Endodermal cell (in vitro differentiated cells): ENCODE results near the gene LRRC37A. TPM values are rescaled to one million over a fixed set of nuclear protein-coding genes. Genes with fewer than 3 reads are reported as not detected.

Source experiments
- DNase-seq: peaks from one replicate; pipeline ENCODE4 v3.0.0-alpha.2; 2017
- H3K27ac ChIP-seq: 2 replicates; pipeline ENCODE4 v1.5.1; 2013; ENCODE audit warnings: mild to moderate bottlenecking, low read depth, low read length, moderate library complexity
- H3K27me3 ChIP-seq: 2 replicates; pipeline ENCODE4 v1.6.1; 2013; ENCODE audit warnings: mild to moderate bottlenecking, low read length, moderate library complexity; ENCODE audit not compliant: insufficient read depth, control insufficient read depth, poor library complexity, severe bottlenecking
- H3K36me3 ChIP-seq: 2 replicates; pipeline ENCODE4 v1.7.0; 2013; ENCODE audit warnings: mild to moderate bottlenecking, low read length, moderate library complexity; ENCODE audit not compliant: control insufficient read depth, insufficient read depth
- H3K4me1 ChIP-seq: one replicate; pipeline ENCODE4 v1.7.0; 2013; ENCODE audit warnings: low read length; ENCODE audit not compliant: control insufficient read depth, insufficient read depth
- H3K4me3 ChIP-seq: 2 replicates; pipeline ENCODE4 v1.5.1; 2013; ENCODE audit warnings: mild to moderate bottlenecking, low read length, moderate library complexity
- H3K9ac ChIP-seq: 2 replicates; pipeline ENCODE4 v1.6.1; 2013; ENCODE audit warnings: mild to moderate bottlenecking, low read length, moderate library complexity; ENCODE audit not compliant: poor library complexity, severe bottlenecking; ENCODE audit errors: extremely low read depth
- H3K9me3 ChIP-seq: 2 replicates; pipeline ENCODE4 v1.6.1; 2013; ENCODE audit warnings: mild to moderate bottlenecking, low read length, moderate library complexity; ENCODE audit not compliant: control insufficient read depth
- H3K27ac Mint-ChIP-seq: 2 replicates; pipeline ENCODE4 v1.8.0; 2020; ENCODE audit warnings: mixed read lengths
- H3K27me3 Mint-ChIP-seq: 2 replicates; pipeline ENCODE4 v1.8.0; 2021; ENCODE audit warnings: mild to moderate bottlenecking, mixed read lengths; ENCODE audit not compliant: insufficient read depth
- H3K36me3 Mint-ChIP-seq: 2 replicates; pipeline ENCODE4 v1.8.0; 2020; ENCODE audit warnings: low read depth, mixed read lengths
- H3K4me1 Mint-ChIP-seq: 2 replicates; pipeline ENCODE4 v1.8.0; 2020; ENCODE audit warnings: mixed read lengths
- H3K4me3 Mint-ChIP-seq: 2 replicates; pipeline ENCODE4 v1.8.0; 2020; ENCODE audit warnings: mild to moderate bottlenecking, moderate library complexity, mixed read lengths
- H3K9me3 Mint-ChIP-seq: 2 replicates; pipeline ENCODE4 v1.8.0; 2020; ENCODE audit warnings: mild to moderate bottlenecking, mixed read lengths
- WGBS, 2 experiments: methylation state at CpG; one replicate each; pipeline versions ENCODE4 v1.1.5 to v1.1.7; 2013; ENCODE audit warnings: missing lambda C conversion rate in 2 of 2, mixed read lengths in 1 of 2; ENCODE audit not compliant: insufficient coverage in 1 of 2, insufficient read length in 1 of 2; 5-methylcytosine and 5-hydroxymethylcytosine counted together
- total RNA-seq, 2 donors: library from RNA; stranded (reverse); fragmentation: NEBNext Ultra II Directional in 1 of 2; extraction: Animal tissue kit (Norgen Biotek cat#: 25700) in 1 of 2; gene quantifications; 2 replicates in 1 of 2; 3 replicates in 1 of 2; pipeline ENCODE4 v1.2.1, GENCODE V29; 2021
- TF ChIP-seq, protein P1 (sequence below): fragments of 200-600 bp; sonication (generic); conservative IDR thresholded peaks from 2 replicates; pipeline ENCODE4 v1.5.0; 2021; ENCODE audit warnings: antibody characterized with exemption, mild to moderate bottlenecking

LRRC37A gene
- total RNA-seq, 2 donors from 2014 or later, result 4.9 to 5.6 TPM

DNA sequence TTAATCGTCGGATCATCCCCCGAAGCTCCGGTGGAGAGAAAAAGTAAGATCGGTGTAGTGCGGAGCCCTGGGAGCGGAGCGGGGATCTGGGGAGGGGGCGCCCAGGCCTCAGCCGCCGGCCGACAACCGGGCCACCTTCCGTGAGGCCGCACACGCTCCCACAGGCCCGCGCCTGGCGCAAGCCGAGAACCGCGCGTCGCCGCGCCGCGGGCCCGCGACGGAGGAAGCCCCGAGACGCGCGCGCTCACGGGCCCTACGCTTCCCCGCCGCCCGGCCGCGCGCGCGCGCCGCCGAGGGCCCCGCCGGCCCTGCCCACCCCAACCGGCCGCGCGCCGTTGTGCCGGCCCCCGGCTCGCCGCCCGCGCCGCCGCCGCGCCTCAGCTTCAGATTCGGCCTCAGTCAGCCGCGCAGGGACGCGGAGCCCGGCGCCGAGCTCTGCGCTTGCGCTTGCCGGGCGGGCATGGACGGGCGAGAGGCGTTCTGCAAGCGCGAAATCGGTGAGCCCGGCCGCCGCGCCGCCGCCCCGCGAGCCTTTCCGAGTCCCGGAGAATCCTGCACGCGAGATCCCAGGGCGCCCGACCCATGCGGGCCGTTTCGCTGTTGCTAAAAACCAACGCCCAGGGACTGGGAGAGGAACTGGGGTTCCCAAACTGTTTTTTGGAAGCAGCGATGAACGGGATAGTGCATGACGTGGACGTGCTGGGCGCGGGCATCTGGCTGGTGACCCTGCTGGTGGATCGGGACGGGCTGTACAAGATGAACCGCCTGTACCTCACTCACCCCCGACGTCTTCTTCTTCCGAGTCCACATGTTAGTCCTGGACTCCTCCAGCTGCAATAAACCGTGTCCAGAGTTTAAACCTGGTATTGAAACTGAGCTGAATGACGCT lies 28.0 kb upstream of the LRRC37A start:
- Mint-ChIP-seq H3K36me3 (no peaks in the 10 kb centered on the region), H3K4me1 (peaks cover 33% of the 10 kb centered on the region), H3K27me3 (peaks cover 53% of the 10 kb centered on the region), H3K27ac (peak overlapping the region; percentile 72), H3K4me3 (peak overlapping the region; percentile 57), H3K9me3 (no peaks in the 10 kb centered on the region)
- Histone ChIP-seq H3K36me3 (no peaks in the 10 kb centered on the region), H3K9ac (peak overlapping the region; percentile 88), H3K4me3 (peak overlapping the region; percentile 90), H3K27me3 (peaks cover 23% of the 10 kb centered on the region), H3K4me1 (peaks cover 7% of the 10 kb centered on the region), H3K9me3 (no peaks in the 10 kb centered on the region), H3K27ac (peak overlapping the region; percentile 53)
- TF ChIP-seq, protein P1, sequence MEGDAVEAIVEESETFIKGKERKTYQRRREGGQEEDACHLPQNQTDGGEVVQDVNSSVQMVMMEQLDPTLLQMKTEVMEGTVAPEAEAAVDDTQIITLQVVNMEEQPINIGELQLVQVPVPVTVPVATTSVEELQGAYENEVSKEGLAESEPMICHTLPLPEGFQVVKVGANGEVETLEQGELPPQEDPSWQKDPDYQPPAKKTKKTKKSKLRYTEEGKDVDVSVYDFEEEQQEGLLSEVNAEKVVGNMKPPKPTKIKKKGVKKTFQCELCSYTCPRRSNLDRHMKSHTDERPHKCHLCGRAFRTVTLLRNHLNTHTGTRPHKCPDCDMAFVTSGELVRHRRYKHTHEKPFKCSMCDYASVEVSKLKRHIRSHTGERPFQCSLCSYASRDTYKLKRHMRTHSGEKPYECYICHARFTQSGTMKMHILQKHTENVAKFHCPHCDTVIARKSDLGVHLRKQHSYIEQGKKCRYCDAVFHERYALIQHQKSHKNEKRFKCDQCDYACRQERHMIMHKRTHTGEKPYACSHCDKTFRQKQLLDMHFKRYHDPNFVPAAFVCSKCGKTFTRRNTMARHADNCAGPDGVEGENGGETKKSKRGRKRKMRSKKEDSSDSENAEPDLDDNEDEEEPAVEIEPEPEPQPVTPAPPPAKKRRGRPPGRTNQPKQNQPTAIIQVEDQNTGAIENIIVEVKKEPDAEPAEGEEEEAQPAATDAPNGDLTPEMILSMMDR, result no peak
- WGBS, 2 experiments, result 1% methylated on average over 34 to 116 of the region's 116 CpGs
- DNase-seq, result peak; percentile 97

DNA sequence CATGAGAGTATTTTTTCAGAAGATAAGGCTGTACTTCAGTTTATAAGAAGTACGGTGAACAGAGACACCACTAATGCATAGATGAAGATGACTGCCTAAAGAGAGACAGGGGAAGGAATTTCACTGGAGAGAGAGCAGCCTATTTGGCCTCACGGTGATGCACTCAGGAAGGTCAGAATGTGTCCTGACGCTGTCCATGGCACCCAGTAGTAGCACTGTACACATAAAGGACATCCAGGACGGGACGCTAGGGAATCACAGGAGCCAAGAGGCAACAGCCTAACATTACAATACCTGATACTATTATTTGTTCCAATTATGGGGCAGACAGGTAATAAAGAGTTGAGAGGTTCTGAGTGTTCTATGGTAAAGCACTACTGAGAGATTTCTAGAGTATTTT lies 24.9 kb upstream of the LRRC37A start:
- peaks cover 35% of the 10 kb centered on the region for H3K27me3 Mint-ChIP-seq

DNA sequence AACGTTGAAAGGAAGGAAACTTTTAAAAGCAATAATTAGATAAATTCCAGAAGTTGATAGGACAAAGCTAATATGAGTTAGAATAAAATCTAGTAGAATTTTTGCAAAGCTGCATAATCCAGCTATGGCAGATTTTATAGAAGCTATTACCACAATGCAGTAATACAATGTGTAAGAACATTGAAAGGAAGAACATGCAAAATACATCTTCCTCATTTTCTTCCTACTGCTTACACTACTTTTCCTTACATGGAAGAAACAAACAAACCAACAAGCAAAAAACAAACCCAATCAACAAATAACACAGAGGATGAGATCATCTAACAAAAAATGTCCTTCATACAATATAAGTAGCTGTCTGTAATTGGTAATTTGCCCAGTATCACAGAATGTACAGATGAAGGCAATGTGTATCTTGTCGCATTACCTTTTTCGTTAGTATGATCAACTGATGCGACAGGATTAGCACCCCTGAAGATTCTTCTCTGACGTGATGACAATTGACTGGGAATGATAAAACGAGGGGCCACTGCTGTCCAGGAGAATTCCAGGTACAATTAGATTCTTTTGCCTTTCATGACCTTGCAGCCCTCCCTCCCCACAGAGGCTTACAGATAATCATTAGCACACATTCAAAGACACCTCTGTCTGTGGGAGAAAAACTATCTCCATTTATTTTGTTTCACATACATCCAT lies 21.2 kb upstream of the LRRC37A start:
- Mint-ChIP-seq H3K27ac (no peak overlapping the region), H3K36me3 (no peaks in the 10 kb centered on the region), H3K27me3 (peaks cover 9% of the 10 kb centered on the region), H3K4me1 (no peaks in the 10 kb centered on the region), H3K4me3 (no peak overlapping the region), H3K9me3 (no peaks in the 10 kb centered on the region)
- Histone ChIP-seq H3K4me1 (no peaks in the 10 kb centered on the region), H3K36me3 (no peaks in the 10 kb centered on the region), H3K27me3 (no peaks in the 10 kb centered on the region), H3K9ac (no peak overlapping the region), H3K4me3 (no peak overlapping the region), H3K27ac (no peak overlapping the region), H3K9me3 (no peaks in the 10 kb centered on the region)
- no peak for DNase-seq
- TF ChIP-seq, protein P1, result no peak
- WGBS, 2 experiments, result 65 to 81% methylated on average over 6 of the region's 6 CpGs

More for the DNA sequence above, 24.9 kb upstream of the LRRC37A start:
- H3K9me3 ChIP-seq, result no peaks in the 10 kb centered on the region
- H3K36me3 ChIP-seq, result no peaks in the 10 kb centered on the region
- 88 to 89% methylated on average over 4 to 5 of the region's 5 CpGs for WGBS, 2 experiments
- H3K27ac ChIP-seq, result no peak overlapping the region
- H3K4me1 ChIP-seq, result peaks cover 7% of the 10 kb centered on the region
- DNase-seq, result peak; percentile 58
- no peak overlapping the region for H3K9ac ChIP-seq
- TF ChIP-seq, protein P1, result no peak
- H3K27ac Mint-ChIP-seq, result no peak overlapping the region
- H3K36me3 Mint-ChIP-seq, result no peaks in the 10 kb centered on the region
- H3K4me1 Mint-ChIP-seq, result peaks cover 22% of the 10 kb centered on the region
- H3K9me3 Mint-ChIP-seq, result no peaks in the 10 kb centered on the region
- H3K27me3 ChIP-seq, result peaks cover 11% of the 10 kb centered on the region
- no peak overlapping the region for H3K4me3 ChIP-seq
- no peak overlapping the region for H3K4me3 Mint-ChIP-seq
